ENCODE measurements around the gene PPP1R14B.

PPP1R14B gene, protein sequence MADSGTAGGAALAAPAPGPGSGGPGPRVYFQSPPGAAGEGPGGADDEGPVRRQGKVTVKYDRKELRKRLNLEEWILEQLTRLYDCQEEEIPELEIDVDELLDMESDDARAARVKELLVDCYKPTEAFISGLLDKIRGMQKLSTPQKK

DNA sequence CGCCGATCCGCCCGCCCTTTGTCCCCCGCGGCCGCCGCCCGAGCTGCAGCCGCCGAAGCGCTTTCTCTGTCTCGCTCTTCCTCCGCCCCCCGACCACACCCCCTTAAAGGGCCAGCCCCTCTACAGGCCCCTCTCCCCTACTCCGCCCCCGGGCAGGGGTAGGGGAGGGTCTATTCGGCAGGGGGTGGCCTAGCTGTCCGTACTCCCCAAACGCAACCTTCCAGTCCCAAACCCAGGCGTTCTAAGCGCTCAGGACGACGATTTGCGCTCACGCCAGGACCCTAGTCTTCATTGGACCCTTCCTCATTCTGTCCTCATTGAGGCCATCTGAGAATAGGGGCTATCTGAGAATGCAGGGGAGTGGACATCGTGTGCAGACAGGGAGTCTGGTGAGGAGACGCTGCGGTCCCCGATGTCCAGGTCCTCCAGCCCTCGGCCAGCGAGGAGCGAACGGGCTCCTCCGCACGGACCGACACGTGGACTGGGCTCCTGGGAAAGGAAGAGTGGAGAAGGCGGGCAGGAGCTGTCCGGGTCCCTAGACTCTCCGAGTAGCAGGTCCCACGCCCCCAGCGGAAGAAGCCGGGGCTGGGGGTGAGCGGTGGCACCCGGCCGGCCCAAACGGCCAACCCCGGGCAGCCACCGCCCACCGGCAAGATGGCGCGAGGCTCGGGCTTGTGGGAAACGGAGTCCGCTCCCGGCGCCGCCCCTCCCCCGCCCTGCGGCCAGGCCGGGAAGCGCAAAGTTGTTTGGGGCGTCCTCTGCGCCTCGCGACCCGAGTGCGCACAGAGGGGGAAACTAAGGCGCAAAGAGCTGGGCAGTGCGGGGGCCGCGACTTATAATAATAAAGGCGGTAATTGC, at the start of gene PPP1R14B:
PPP1R14B (minus strand) TSS at position 73 of the 858 bp plus-strand sequence. CDS start 270 bp downstream, outside the sequence.
- peak; percentile 73 for DNase-seq (ENCODE audit: low read depth)

DNA sequence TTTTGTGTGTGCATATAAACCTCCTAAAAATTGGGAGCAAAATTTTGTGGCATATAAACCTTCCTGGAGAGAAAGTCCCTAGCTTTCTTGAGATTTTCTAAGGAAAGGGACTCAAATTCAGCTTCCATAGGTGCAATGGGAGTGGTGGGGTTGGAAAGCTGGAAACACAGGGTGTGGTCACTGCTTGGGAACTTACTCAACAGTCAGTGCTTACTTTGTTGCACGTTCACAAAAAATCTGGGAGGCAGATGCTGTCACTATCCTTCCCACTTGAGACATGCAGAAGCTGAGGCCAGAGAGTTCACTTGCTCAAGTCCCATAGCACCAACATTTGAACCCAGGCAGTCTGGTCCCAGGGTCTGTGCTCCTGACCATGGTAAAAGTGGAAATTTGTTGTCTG, 49.5 kb upstream of the PPP1R14B start:
- no peak for DNase-seq (ENCODE audit: low read depth)

DNA sequence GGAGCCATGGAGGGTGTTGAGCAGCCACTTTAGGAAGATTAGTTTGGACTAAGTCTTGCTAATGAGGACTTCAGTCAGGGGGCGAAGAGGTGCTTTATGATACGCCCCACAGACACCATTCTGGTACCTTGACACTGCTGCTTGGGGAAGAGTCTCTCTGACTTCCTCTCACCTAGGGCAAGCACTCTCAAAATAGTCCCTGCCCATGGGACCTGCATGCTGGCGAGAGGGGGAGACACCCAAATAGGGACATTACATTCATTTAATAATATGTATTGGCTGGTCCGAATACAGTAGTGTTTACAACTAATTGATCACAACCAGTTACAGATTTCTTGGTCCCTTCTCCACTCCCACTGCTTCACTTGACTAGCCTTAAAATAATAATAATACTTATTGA, 49.0 kb upstream of the PPP1R14B start:
- DNase-seq (ENCODE audit: low read depth): no peak

DNA sequence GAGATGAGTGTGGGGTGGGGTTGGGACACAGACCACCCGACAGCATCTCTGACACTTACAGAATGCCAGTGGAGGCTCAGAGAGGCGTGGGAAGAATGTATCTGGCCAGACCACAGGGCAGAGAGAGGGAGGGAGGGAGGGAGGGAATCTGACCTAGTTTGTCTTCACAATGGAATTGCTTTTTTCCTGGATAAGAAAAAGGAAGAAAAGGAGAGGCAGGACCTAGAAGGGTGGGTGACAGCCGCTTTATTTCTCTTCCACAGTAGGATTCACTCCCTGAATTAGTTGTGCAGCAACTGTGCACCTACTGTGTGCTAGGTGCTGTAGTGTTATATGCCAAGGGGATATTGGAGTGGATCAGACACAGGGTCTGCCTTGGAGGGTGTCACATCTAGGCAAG, 48.0 kb upstream of the PPP1R14B start:
- DNase-seq (ENCODE audit: low read depth): no peak

DNA sequence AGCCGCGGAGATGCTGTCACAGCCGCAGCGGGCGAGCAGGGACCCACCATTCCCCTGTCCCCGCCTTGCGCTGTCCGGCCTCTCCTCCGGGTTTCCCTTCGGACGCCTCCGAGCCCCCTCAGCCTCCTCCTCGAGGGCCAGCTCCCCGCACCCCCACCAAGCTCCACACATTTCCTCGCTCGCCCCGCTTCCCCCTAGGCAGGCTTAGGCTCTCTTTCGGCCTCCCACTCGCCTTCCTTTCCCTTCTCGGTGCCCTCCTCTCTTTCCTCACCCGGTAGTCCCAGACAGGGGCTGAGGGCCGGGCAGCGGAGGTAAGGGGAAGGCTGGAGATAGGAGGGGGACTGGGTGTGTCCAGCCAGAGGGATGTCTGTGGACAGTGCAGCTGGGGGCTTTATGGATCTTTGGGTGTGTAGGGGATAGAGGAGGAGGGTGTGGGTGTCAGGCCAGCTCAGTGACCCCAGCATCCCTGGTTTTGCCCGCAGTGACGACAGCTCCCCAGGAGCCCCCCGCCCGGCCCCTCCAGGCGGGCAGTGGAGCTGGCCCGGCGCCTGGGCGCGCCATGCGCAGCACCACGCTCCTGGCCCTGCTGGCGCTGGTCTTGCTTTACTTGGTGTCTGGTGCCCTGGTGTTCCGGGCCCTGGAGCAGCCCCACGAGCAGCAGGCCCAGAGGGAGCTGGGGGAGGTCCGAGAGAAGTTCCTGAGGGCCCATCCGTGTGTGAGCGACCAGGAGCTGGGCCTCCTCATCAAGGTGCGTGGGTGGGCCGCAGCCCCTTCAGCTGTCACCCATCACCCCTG, 45.9 kb upstream of the PPP1R14B start:
- DNase-seq (ENCODE audit: low read depth): no peak

DNA sequence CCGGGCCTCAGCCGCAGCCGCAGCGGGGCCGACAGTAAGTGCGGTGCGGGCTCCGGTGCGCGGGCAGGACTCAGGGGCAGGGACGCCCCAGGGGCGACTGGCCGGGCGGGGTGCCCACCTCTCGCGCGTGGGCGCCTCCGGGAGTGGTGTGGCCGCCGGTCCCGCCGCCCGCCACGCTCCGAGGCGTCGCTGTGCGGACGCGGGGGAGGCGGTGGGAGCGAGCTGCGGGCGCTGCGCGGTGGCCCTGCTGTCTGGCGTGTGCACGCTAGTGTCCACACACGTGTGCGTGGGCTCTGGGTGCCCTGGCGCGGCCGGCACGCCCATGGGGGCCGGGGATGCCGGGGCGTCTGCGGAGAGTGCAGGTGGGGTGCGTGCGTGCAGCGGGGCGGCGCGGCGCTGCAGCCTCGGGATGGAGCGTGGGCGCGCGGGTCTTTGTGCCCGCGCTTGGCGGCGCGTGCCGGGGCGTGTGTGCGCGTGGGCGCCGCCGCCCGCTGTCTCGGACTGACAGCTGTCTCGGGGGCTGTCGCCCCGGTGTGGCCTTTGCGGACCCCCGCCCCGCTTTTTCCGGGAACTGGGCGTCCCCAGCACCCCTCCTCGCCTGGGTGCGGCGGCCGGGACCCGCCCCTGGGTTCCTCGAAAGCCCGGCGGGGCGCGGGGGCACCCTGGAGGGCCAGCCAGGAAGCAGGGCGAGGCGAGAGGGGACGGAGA, 45.2 kb upstream of the PPP1R14B start:
- DNase-seq (ENCODE audit: low read depth): no peak

DNA sequence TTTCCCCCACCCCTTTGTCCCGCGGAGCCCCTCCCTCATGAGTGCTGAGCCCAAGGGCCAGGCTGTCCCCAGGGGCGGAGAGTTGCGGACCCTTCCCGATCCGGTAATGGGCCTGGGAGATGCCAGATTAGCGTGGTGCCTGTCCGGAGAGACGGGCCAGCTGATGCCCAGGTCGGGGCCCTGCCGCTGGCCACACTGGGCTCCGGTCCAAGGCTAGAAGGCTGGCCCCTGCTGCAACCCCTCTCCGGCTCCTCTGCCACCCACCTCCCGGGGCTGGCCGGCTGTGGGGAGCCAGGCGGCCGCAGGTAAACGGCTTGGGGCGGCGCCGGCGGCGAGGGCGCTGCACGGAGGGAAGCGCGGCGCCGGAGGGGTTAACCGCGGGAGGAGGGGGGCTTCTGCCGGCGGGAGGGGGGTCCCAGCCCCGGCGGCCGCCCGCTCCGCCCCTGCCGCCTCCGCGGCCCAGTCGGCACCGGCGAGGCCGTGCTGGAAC, 44.6 kb upstream of the PPP1R14B start, which contains the start of gene KCNK4:
KCNK4 (plus strand) TSS at position 41 of the 490 bp plus-strand sequence. CDS start 1,717 bp downstream, outside the sequence.
- DNase-seq (ENCODE audit: low read depth): no peak

DNA sequence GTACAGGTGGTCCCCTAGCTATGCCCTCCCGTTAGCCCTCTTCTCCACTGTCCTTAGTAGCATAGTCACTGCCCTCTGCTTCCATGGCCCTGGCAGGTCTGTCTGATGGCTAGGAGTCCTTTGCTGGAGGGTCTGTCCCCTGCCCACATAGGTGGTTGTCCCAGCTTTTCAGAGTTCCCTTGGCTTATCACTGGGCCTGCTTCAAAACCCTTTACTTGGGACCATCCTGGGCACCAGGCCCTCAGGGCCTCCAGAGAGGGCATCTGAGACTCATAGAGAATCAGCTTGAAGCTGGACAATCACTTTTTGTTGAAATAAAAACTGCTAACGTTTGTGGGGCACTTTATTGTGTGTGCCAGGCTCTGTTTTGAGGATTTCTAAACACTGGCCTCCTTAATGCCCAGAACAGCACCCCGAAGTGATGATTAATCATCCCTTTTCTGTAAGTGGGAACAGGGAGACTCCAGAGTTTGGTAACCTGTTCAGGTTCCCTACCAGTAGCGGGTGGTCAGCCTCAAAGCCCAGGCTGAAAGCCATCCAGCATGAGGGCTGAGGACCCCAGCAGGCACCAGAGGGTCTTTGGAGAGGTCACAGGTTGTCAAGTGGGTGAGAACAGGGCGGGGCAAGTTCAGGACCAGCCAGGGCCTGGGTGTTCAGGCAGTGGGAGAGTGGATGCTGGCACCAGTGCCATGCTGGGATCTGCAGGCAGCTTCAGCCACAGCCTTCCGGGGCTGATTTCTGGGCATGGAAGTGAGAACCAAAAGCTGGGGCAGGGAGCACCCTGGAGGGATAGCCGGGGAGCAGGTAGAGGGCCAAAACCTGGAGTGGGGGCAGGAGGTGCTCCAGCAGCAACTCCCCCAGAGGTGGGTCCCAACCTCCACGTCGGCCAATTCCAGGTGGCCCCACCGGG, 43.9 kb upstream of the PPP1R14B start:
- DNase-seq (ENCODE audit: low read depth): no peak

DNA sequence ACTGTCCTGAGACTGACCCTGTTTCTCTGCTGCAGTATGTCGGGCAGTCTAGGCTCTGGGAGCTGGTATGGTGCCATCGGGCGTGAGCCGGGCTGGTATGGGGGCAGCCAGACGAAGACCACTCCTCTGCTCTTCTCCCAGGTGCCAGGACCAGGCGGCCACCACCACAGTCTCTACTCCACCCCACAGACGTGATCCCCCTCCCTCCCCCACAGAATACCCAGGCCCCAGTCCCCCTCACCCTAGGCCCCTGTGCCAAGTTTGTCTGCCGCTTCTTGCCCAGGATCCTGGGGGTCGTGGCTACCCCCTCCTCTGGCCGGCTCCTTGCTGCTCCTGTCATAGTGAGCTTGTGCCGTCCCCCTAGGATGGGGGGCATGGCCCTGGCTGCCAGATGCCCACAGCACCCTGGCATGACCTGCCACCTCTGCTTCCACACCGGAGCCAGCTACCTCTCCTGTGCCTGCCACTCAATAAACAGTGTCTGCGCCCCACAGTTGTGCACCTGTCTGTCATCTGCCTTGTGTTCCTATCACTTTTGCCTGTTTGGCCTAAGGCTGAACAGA, 42.3 kb upstream of the PPP1R14B start:
- DNase-seq (ENCODE audit: low read depth): no peak

DNA sequence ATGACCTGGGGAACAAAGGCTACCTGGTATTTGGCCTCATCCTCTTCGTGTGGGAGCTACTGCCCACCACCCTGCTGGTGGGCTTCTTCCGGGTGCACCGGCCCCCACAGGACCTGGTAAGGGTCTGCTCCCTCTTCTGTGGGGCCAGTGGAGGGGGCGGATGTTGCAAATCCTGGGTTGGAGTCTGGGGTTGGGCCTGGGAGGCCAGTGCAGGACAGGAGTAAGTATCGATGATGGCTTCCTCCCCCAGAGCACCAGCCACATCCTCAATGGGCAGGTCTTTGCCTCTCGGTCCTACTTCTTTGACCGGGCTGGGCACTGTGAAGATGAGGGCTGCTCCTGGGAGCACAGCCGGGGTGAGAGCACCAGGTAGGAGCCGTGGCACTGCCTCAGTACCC, 41.6 kb upstream of the PPP1R14B start:
- DNase-seq (ENCODE audit: low read depth): no peak

DNA sequence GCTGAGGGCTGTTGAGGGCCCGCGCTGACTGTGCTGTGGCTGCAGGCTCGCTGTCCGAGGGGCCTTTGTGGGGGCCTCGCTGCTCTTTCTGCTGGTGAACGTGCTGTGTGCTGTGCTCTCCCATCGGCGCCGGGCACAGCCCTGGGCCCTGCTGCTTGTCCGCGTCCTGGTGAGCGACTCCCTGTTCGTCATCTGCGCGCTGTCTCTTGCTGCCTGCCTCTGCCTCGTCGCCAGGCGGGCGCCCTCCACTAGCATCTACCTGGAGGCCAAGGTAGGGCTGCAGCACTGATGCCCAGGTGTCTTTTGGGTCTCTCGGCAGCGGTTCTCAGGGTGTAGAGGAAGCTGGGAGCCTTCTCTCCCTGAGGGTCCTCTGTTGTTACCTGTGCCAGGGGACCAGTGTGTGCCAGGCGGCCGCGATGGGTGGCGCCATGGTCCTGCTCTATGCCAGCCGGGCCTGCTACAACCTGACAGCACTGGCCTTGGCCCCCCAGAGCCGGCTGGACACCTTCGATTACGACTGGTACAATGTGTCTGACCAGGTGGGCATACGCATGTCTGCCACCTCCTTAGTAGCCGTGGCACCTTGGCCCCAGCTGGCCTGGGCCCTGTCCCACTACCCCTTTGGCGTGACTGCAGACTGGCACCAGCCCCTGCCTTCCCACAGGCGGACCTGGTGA, 41.1 kb upstream of the PPP1R14B start:
- no peak for DNase-seq (ENCODE audit: low read depth)

DNA sequence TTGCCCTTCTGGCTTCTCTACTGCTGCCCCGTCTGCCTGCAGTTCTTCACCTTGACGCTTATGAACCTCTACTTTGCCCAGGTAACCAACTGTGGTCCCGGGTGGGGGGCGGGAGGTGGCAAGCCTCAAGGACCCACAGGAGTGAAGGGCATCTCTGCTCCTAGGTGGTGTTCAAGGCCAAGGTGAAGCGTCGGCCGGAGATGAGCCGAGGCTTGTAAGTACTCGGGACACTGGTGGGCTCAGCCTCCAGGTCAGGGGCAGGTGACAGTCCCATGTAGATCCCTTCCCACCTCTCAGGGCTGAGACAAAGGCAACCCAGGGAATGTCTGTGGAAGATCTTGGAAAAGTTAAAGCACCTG, 40.0 kb upstream of the PPP1R14B start:
- DNase-seq (ENCODE audit: low read depth): no peak

DNA sequence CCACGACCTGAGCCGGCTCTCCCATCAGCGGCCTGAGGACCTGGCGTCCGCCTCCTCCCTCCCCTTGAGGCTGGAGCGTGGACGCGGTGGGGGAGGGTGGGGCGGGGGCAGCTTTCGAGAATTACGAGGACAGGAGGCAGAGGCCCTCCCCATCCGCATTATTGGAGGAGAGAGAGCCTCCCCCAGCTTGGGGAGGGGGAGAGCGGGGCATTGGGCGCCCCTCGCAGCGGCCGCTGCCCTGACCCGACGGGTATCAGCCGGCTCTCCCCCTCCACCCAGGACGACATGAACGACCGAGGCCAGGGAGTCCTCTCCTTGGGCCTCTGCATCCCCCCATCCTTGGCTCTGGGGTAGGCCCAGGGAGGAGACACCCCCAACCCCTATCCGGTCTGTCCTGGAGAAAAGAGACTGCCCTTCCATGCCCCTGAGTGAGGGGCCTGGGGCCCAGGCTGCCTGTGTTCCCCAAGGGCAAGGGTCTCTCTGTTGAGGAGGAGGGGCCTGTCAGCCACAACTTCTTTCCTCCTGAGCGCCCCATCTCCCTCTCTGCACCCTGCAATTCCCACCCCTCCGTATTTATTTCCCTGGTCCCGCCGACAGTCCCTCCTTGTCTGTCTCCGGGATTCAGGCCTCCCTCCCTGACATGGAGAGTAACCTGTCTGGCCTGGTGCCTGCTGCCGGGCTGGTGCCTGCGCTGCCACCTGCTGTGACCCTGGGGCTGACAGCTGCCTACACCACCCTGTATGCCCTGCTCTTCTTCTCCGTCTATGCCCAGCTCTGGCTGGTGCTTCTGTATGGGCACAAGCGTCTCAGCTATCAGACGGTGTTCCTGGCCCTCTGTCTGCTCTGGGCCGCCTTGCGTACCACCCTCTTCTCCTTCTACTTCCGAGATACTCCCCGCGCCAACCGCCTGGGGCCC, 39.4 kb upstream of the PPP1R14B start:
- DNase-seq (ENCODE audit: low read depth): no peak

DNA sequence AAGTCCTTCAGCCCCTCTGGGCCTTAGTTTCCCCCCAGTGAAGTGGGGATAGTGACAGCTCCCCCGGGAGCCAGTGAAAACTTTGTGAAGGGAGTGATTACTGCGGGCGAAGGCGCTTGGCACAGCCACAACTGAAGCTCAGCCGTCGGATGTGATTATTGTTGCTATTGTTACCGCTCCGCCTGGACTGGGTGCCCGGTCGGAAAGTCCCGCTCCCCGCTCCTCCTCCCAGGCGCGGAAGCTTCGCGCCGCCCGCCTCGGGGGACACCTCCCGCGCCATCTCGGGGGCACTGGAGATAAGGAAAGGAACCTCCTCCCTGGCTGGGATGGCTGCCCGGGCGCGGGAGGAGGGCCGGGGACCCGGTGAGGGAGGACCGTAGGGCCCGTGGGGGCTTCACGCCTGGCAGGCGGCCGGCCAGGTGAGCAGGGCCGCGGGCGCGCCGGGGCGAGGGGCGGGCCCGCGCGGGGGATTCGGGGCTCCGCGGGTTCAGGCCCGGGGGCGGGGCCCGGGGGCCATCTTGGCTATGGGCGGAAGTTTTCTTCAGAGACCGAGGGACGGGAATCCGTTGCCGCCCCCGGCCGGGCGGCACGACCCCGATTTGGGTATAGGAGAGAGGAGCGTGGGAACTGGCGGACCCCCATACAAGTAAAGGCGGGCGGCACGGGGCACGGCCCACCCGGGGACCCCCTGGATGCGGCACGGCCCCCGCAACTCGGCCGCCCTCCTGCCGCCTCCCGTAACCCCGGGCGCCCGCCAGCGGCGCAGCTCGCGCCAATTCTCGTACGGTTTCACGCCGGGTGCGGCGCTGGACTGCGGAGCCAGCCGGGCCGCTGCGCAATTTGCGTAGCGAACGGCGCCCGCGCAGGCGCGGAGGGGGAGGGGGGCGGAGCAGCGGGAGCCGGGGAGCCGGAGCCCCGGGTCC, 38.5 kb upstream of the PPP1R14B start, which contains the start of gene GPR137:
GPR137 (plus strand) TSS at position 887 of the 923 bp plus-strand sequence. CDS start 677 bp downstream, outside the sequence.
- peak; percentile 46 for DNase-seq (ENCODE audit: low read depth)

DNA sequence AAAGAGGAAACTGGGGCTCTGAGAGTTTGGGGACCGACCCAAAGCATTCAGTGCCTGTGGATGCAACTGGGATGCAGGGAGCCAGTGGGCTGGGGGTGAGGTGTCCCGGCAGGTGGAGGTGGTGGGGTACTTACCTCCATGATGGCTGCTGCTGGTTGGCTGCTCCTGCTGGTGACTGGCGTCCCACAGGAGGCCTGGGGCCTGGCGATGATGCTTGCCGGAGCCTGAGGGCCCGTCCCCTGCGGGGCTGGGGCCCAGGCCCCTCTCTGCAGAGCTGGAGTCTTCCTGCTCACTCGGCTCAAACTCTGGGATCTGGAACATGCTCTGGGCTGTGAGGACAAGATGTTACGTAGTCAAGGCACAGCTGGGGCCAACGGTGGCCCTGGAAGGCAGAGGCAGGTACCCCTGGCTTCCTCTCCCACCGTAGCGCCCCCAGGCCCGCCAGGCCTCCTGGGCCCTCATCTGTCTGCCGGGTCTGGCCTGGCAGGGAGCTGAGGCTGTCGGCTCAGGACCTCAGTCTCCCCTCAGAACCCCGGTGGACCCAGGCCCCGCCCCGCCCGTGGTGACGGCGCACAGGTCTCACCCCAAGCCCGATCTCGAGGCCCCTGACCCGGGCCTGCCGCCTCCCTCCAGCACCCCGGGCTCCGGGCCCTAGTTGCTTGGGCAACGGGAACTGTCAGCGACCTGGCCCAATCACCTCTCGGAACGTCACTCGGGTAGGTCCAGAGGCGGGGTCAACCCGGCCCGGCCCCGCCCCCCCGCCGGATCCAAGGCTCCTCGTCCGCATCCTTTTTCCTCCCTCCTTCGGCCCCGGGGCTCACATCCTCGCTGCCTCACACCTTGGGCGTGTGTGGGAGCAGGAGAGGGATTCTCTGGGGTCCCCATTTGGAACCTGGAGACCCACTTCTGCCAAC, 37.6 kb upstream of the PPP1R14B start, which contains the start of gene BAD:
BAD (minus strand) TSS at position 618 of the 914 bp plus-strand sequence; CDS start at position 321, 297 bp downstream.
- peak; percentile 86 for DNase-seq (ENCODE audit: low read depth)

DNA sequence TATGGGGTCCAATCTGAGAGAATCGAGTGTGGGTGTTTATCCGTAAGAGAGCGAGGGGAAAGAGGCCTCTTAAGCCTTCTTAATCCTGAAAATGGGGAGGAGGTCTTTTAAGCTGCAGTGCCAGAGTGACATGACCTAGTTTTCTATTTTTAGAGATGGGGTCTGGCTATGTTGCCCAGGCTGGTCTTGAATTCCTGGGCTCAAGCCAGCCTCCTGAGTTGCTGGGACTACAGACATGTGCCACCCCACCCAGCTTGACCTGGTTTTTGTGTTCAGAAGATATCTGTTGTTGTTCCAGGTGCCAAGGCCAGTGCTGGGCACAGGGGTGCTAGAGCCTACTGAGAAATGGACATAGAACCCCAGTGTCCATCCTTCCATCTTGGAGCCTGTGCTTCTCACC, 36.3 kb upstream of the PPP1R14B start:
- DNase-seq (ENCODE audit: low read depth): no peak

Data from stromal cell of bone marrow (primary cell).